Activated T-helper 2 cell treated with anti-CD3 and anti-CD28 coated beads, Interferon-gamma antibody, Interleukin-2, Interleukin-4, amounts not matched to agents 10 μg/mL and 5 μg/mL and 100 μg/mL, durations not matched to agents 14 hours and 24 hours and 36 hours (primary cell): ENCODE data around the gene KIF12. TPM values are rescaled to one million over a fixed set of nuclear protein-coding genes. Genes with fewer than 3 reads are reported as not detected.

ENCODE experiments used
- DNase-seq: peaks from one replicate; pipeline ENCODE4 v3.0.0; 2021; ENCODE audit warnings: low spot score
- H3K27ac Mint-ChIP-seq: one replicate; pipeline ENCODE4 v1.8.0; 2021; ENCODE audit warnings: mixed read lengths
- H3K27me3 Mint-ChIP-seq: one replicate; pipeline ENCODE4 v1.8.0; 2021; ENCODE audit warnings: low read depth, mixed read lengths
- H3K36me3 Mint-ChIP-seq: one replicate; pipeline ENCODE4 v1.8.0; 2021; ENCODE audit warnings: low read depth, mixed read lengths
- H3K4me1 Mint-ChIP-seq: one replicate; pipeline ENCODE4 v1.8.0; 2021; ENCODE audit warnings: low read depth, mixed read lengths
- H3K4me3 Mint-ChIP-seq: one replicate; pipeline ENCODE4 v1.8.0; 2021; ENCODE audit warnings: low read depth, mild to moderate bottlenecking, moderate library complexity, mixed read lengths
- H3K9me3 Mint-ChIP-seq: one replicate; pipeline ENCODE4 v1.8.0; 2021; ENCODE audit warnings: mixed read lengths
- intact Hi-C: fragments of 100-400 bp; cut with micrococcal nuclease; formaldehyde crosslinking; loops from one replicate; pipeline ENCODE4 v1.15.1; 2023
- total RNA-seq: library from RNA; stranded (reverse); gene quantifications from 2 replicates; pipeline ENCODE4 v1.2.3, GENCODE V29; 2022

Gene KIF12
- total RNA-seq, 1 donor from 2014 or later, result not detected

DNA sequence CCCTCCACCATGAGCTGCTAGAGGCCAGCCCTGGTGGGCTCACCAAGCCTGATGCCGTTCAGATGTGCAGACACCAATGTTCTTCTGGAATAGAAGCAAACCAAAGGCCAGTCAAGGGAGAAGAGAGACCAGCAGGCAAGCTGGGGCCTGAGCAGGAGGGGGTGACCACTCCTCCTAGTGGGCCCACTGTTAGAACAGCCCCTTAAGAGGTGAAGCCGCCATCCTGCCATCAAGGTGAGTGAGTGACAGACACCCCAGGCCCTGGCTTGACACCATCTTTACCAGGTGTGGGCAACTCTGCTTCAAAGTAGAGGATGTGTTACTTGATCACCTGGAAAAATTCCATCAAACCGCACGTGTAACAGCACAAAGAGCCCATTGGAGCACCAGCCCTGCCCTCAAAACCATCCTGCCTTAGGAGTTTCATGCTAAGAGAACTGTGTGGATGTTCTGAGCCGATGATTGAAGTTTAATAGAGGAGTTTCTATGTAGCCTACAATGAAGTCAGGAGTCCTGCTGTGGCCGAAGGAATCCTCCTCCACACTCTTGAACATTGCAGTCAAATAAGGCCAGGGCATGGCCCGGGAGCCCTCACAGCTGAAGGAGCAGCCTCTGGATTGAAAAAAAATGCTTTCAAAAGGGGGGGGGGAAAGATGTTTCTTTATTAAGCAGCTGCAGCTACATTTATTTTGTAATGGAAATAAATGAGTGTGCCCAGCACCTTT is 41.8 kb downstream of the KIF12 start:
- Mint-ChIP-seq H3K27ac (no peak overlapping the region), H3K36me3 (no peaks in the 10 kb centered on the region), H3K9me3 (no peaks in the 10 kb centered on the region), H3K4me3 (no peak overlapping the region), H3K4me1 (no peaks in the 10 kb centered on the region), H3K27me3 (no peaks in the 10 kb centered on the region)
- DNase-seq, result no peak
- intact Hi-C loops, result no loop called here

- no peak overlapping the region for H3K27ac Mint-ChIP-seq
- no peaks in the 10 kb centered on the region for H3K4me1 Mint-ChIP-seq
- H3K36me3 Mint-ChIP-seq, result no peaks in the 10 kb centered on the region
- intact Hi-C loops, result no loop called here
- H3K9me3 Mint-ChIP-seq, result no peaks in the 10 kb centered on the region
- DNase-seq, result no peak
- no peak overlapping the region for H3K4me3 Mint-ChIP-seq
- H3K27me3 Mint-ChIP-seq, result no peaks in the 10 kb centered on the region
Measured at GRCh38 chr9:114056527-114056926, 42.6 kb downstream of the KIF12 start.

DNA sequence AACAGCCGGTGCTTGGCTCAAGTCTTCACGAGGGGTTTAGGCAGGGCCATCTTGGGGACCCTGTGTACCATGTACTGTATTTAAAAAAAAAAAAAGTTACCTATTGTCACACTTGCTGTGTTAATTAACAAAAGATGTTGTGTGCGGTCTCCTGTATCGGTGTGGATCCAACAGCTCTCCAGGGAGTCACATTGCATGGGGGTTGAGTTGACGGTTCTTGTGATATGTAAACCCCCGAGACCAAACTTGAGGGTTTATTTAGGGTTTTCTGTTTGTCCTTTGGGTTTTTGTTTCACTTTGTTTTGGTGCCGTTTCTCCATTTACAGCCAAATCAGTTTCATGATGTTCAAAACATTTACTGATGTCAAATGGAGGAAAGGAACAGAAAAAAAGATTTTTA is 43.2 kb downstream of the KIF12 start:
- H3K9me3 Mint-ChIP-seq, result no peaks in the 10 kb centered on the region
- no peaks in the 10 kb centered on the region for H3K4me1 Mint-ChIP-seq
- DNase-seq, result no peak
- H3K36me3 Mint-ChIP-seq, result no peaks in the 10 kb centered on the region
- no peaks in the 10 kb centered on the region for H3K27me3 Mint-ChIP-seq
- no peak overlapping the region for H3K4me3 Mint-ChIP-seq
- intact Hi-C loops, result no loop called here
- H3K27ac Mint-ChIP-seq, result no peak overlapping the region

GRCh38 chr9:114055061-114055460 is 44.0 kb downstream of the KIF12 start:
- Mint-ChIP-seq H3K9me3 (no peaks in the 10 kb centered on the region), H3K36me3 (no peaks in the 10 kb centered on the region), H3K4me3 (no peak overlapping the region), H3K27me3 (no peaks in the 10 kb centered on the region), H3K27ac (no peak overlapping the region), H3K4me1 (no peaks in the 10 kb centered on the region)
- intact Hi-C loops, result no loop called here
- DNase-seq, result no peak

DNA sequence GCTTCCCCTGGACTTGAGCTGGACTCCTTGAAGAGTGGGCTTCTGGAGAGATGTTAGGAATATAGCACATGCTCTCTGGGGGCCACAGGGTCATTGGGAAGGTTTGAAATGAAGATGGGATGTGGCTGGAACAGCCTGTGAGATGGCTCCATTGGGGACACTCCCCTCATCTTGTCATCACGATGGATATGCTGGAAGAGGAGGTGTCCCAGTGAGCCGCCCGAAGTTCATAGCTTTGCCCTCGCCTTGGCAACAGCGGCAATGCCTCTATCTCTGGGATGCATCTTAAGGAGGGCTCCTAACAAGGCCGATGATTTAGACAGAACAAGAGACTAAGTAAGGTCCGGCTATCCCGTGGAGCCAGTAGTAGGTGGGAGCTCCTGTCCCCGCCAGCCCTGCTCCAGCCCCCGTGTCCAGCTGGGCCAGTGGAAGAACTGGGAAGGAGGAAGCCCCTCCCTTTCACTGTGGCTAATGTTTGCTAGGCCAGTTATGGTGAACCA is 44.9 kb downstream of the KIF12 start:
- Mint-ChIP-seq H3K4me1 (no peaks in the 10 kb centered on the region), H3K4me3 (no peak overlapping the region), H3K27ac (no peak overlapping the region), H3K9me3 (no peaks in the 10 kb centered on the region), H3K27me3 (no peaks in the 10 kb centered on the region), H3K36me3 (no peaks in the 10 kb centered on the region)
- DNase-seq, result no peak
- intact Hi-C loops, result no loop called here

DNA sequence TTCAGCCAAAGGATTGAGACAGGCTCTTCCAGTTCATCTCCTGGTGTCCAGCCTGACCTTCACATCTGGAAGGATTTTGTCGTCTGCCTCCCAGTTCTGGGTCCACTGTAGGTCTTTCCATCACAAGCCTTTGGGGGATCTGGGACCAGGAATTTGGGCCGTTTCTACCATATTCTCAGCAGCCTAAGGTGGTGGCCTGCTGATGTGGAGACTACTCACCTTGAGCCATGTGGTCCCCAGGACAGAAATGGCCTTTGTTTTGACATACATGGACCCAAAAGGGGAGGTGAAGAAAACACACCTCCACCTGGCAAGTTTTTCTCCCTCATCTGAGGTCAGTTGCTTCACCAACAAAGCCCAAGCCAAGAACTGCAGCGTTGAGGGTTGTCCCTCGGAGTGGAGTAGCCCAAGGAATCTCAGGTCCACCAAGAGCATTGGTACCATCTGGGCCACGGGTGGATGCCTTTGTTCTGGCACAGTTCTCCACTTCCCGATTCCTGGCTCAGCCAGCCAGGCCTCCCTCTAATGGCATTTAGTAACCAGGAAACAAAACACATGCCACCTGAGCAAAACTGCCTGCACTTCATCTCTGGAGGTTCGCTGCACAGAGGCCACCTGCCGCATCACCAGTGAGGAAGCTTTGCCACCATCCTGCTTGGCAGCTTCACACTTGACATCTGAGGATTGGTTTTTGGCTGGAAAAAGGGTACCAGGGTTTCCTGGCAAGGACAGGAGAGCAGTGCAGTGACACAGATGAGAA is 45.7 kb downstream of the KIF12 start:
- DNase-seq, result no peak

DNA sequence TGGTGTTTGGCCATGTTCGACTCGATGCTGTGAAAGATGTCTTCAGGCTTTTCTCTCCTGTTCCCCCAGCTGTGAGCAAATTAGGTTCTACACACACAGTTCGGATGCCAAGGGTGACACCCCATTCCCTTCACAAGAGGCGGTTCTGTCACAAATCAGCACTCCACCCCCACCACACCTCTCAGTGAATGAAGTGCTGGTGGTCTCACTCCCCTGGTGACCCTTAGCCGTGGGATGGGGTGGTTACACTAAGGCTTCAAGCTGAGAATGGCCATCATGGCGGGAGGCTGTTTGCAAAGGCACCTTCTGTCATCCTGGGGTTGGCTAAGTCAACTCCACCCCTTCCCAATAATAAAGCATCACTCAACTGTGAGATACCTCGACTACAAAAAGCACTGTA is 47.4 kb downstream of the KIF12 start:
- intact Hi-C loops, result no loop called here
- Mint-ChIP-seq H3K9me3 (no peaks in the 10 kb centered on the region), H3K4me3 (no peak overlapping the region), H3K27ac (no peak overlapping the region), H3K27me3 (no peaks in the 10 kb centered on the region), H3K36me3 (no peaks in the 10 kb centered on the region), H3K4me1 (no peaks in the 10 kb centered on the region)
- DNase-seq, result no peak

More for the DNA sequence above, 45.7 kb downstream of the KIF12 start:
- no peak overlapping the region for H3K27ac Mint-ChIP-seq
- no peak overlapping the region for H3K4me3 Mint-ChIP-seq
- no peaks in the 10 kb centered on the region for H3K4me1 Mint-ChIP-seq
- no peaks in the 10 kb centered on the region for H3K9me3 Mint-ChIP-seq
- no peaks in the 10 kb centered on the region for H3K36me3 Mint-ChIP-seq
- H3K27me3 Mint-ChIP-seq, result no peaks in the 10 kb centered on the region
- intact Hi-C loops, result no loop called here

DNA sequence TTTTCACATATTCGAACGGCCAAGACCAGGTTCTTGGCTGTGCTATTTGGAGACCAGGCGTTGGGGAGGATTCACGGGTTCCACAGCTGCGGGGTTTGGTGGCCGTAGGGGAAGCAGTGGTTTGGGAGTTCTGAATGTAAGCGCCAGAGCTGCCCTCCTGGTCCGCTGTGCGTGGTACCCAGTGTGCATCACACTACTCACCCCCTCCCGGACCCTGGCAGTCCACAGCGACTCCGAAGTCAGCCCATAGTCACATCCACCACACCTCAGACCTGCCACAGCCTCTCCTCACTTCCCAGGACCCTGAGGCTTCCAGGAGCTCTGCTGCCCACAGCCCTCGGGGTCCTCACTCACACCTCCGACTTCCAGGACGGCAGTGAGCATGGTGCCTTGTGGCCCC is 47.8 kb downstream of the KIF12 start:
- H3K36me3 Mint-ChIP-seq, result no peaks in the 10 kb centered on the region
- no peak overlapping the region for H3K27ac Mint-ChIP-seq
- H3K9me3 Mint-ChIP-seq, result no peaks in the 10 kb centered on the region
- intact Hi-C loops, result no loop called here
- no peaks in the 10 kb centered on the region for H3K4me1 Mint-ChIP-seq
- DNase-seq, result no peak
- H3K27me3 Mint-ChIP-seq, result no peaks in the 10 kb centered on the region
- H3K4me3 Mint-ChIP-seq, result no peak overlapping the region

DNA sequence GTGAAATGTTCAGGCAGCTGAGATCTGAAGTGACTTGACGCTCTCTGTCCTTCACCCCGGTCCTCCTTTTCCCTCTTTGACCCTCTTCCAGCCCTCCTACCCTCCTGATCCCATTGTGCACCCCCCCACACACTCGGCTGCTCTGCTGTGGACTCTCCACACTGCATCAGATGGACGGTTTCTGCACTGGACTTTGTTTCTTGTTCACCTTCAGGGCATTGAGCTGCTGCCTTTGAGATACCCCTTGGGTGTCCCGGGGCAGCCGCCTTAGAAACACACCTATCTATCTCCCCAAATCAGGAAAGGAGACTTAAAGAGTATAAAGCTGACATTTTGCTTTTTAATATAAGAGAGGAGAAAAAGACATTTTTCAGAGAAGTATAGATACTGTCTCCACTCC is 48.4 kb downstream of the KIF12 start:
- intact Hi-C loops, result no loop called here
- Mint-ChIP-seq H3K4me1 (no peaks in the 10 kb centered on the region), H3K9me3 (no peaks in the 10 kb centered on the region), H3K27ac (no peak overlapping the region), H3K4me3 (no peak overlapping the region), H3K36me3 (no peaks in the 10 kb centered on the region), H3K27me3 (no peaks in the 10 kb centered on the region)
- no peak for DNase-seq

DNA sequence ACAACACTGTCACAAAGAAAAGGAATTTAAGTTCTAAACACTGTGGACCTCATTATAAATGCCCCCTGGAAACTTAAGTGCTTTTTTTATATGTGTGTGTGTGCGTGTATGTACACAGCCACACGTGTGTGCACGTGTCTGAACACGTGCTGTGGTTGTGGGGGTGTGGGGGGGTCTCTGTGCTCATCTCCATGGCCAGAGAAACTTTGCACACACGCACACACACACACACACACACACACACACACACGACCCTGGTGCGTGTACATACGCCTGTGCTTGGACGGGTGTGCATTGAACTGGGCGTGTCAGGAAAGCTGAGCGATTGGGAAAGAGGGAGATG is 48.9 kb downstream of the KIF12 start:
- H3K27me3 Mint-ChIP-seq, result peaks cover under 1% of the 10 kb centered on the region
- DNase-seq, result no peak
- no peaks in the 10 kb centered on the region for H3K9me3 Mint-ChIP-seq
- H3K4me3 Mint-ChIP-seq, result no peak overlapping the region
- intact Hi-C loops, result no loop called here
- H3K4me1 Mint-ChIP-seq, result no peaks in the 10 kb centered on the region
- no peaks in the 10 kb centered on the region for H3K36me3 Mint-ChIP-seq
- no peak overlapping the region for H3K27ac Mint-ChIP-seq

GRCh38 chr9:114049441-114050225 is 49.5 kb downstream of the KIF12 start:
- H3K36me3 Mint-ChIP-seq, result no peaks in the 10 kb centered on the region

GRCh38 chr9:114048533-114049415 is 50.3 kb downstream of the KIF12 start:
- no peak for DNase-seq
- no peaks in the 10 kb centered on the region for H3K4me1 Mint-ChIP-seq
- H3K36me3 Mint-ChIP-seq, result no peaks in the 10 kb centered on the region
- no peak overlapping the region for H3K27ac Mint-ChIP-seq
- H3K27me3 Mint-ChIP-seq, result peaks cover 2% of the 10 kb centered on the region
- no peak overlapping the region for H3K4me3 Mint-ChIP-seq
- H3K9me3 Mint-ChIP-seq, result no peaks in the 10 kb centered on the region
- intact Hi-C loops, result no loop called here

More at GRCh38 chr9:114049441-114050225, 49.5 kb downstream of the KIF12 start:
- H3K27me3 Mint-ChIP-seq, result peaks cover 2% of the 10 kb centered on the region
- H3K9me3 Mint-ChIP-seq, result no peaks in the 10 kb centered on the region
- no peak for DNase-seq
- H3K4me1 Mint-ChIP-seq, result no peaks in the 10 kb centered on the region
- H3K4me3 Mint-ChIP-seq, result no peak overlapping the region
- H3K27ac Mint-ChIP-seq, result no peak overlapping the region
- intact Hi-C loops, result no loop called here
